Measurements from ENCODE around the gene KCNK10.

KCNK10 gene

DNA sequence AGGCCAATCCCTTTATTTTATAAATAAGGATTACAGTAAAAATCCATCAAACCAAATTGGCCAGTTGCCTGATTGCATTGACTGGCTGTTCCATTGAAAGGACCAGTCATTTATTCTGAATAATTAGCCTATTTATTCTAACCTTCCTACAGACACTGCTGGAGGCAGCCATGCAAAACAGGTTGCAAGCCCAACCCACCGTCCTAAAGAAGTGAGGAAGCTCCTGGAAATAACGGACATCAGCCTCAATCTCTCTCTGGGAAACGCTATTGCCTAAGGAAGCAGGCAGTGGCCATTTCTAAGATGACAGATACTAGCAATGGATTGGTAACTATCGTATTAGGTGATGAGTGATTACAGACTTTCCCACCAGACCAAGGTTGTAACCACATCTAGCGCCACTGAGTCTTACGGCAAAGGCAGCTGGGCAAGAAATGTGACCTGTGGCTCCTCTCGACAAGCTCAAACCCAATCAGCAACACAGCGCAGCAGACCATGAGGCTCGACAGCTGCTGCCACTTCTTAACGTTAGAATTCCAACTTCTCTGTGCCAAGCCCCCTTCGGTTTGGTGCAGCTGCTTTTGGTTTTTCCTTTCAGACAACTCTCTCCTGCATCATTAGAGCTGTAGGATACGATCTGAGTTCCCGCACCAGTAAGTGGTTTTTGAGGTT lies 134.2 kb downstream of the KCNK10 start:
- H3K9me3 ChIP-seq (ENCODE audit: low read length): no peaks in the 10 kb centered on the region
- no peaks in the 10 kb centered on the region for H3K79me2 ChIP-seq (ENCODE audit: insufficient read depth, low read length)
- peak overlapping the region; percentile 14; the same call in 1 of the 2 replicates for H3K4me2 ChIP-seq (ENCODE audit: low read length)
- H3K4me1 ChIP-seq (ENCODE audit: insufficient read depth, low read length, severe bottlenecking): peaks cover 4% of the 10 kb centered on the region
- no peak overlapping the region for H3K4me3 ChIP-seq (ENCODE audit: low read depth, low read length, poor library complexity, severe bottlenecking)
- H3K27ac ChIP-seq (ENCODE audit: low read depth, low read length, poor library complexity, severe bottlenecking): no peak overlapping the region
- H3K9ac ChIP-seq (ENCODE audit: low read length): no peak overlapping the region
- TF ChIP-seq, protein P1, sequence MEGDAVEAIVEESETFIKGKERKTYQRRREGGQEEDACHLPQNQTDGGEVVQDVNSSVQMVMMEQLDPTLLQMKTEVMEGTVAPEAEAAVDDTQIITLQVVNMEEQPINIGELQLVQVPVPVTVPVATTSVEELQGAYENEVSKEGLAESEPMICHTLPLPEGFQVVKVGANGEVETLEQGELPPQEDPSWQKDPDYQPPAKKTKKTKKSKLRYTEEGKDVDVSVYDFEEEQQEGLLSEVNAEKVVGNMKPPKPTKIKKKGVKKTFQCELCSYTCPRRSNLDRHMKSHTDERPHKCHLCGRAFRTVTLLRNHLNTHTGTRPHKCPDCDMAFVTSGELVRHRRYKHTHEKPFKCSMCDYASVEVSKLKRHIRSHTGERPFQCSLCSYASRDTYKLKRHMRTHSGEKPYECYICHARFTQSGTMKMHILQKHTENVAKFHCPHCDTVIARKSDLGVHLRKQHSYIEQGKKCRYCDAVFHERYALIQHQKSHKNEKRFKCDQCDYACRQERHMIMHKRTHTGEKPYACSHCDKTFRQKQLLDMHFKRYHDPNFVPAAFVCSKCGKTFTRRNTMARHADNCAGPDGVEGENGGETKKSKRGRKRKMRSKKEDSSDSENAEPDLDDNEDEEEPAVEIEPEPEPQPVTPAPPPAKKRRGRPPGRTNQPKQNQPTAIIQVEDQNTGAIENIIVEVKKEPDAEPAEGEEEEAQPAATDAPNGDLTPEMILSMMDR (IDR thresholded peaks at IDR 0.05; ENCODE audit: low read length): no peak
- no peak for TF ChIP-seq EZH2 (IDR thresholded peaks at IDR 0.05; ENCODE audit: borderline replicate concordance, low read length)
- no peaks in the 10 kb centered on the region for H3K27me3 ChIP-seq (ENCODE audit: insufficient read depth, low read length)
- H4K20me1 ChIP-seq (ENCODE audit: insufficient read depth, low read length): no peaks in the 10 kb centered on the region
- no peaks in the 10 kb centered on the region for H3K9me2 ChIP-seq (ENCODE audit: low read depth, low read length)
- no peaks in the 10 kb centered on the region for H3F3A ChIP-seq (ENCODE audit: insufficient read depth, low read length)
- no peaks in the 10 kb centered on the region for H3K36me3 ChIP-seq (ENCODE audit: insufficient read depth, low read length)
- no peak overlapping the region for H2AFZ ChIP-seq (ENCODE audit: low read length)

DNA sequence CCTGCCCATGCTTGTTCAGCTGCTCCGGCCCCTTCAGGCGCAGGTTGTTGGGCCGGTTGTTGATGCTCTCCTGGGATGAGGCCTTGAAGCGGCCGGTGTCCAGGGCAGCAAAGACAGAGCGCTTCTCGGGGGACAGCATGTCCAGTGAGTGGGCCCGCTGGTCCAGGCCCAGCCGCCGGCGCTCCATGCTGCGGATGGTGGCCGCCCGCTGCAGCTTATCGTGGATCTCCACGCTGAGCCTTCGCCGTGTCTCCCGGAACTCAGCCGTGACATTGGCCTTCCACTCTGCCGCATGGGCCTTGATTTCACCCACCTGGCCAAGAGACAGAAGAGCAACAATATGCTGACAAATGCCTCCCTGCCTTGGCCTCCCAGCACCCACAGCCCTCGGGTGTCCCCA lies 137.2 kb downstream of the KCNK10 start:
- Histone ChIP-seq H4K20me1 (ENCODE audit: insufficient read depth, low read length) (no peaks in the 10 kb centered on the region), H3F3A (ENCODE audit: insufficient read depth, low read length) (no peaks in the 10 kb centered on the region), H3K36me3 (ENCODE audit: insufficient read depth, low read length) (no peaks in the 10 kb centered on the region), H2AFZ (ENCODE audit: low read length) (no peak overlapping the region), H3K79me2 (ENCODE audit: insufficient read depth, low read length) (no peaks in the 10 kb centered on the region), H3K4me3 (ENCODE audit: low read depth, low read length, poor library complexity, severe bottlenecking) (no peak overlapping the region), H3K27ac (ENCODE audit: low read depth, low read length, poor library complexity, severe bottlenecking) (no peak overlapping the region), H3K4me2 (ENCODE audit: low read length) (no peak overlapping the region), H3K27me3 (ENCODE audit: insufficient read depth, low read length) (no peaks in the 10 kb centered on the region), H3K9me2 (ENCODE audit: low read depth, low read length) (no peaks in the 10 kb centered on the region), H3K9me3 (ENCODE audit: low read length) (no peaks in the 10 kb centered on the region), H3K4me1 (ENCODE audit: insufficient read depth, low read length, severe bottlenecking) (peaks cover 4% of the 10 kb centered on the region), H3K9ac (ENCODE audit: low read length) (no peak overlapping the region)
- TF ChIP-seq, protein P1 (IDR thresholded peaks at IDR 0.05; ENCODE audit: low read length): no peak

GRCh38 chr14:88184956-88185355 lies 138.1 kb downstream of the KCNK10 start:
- Histone ChIP-seq H3K4me1 (ENCODE audit: insufficient read depth, low read length, severe bottlenecking) (peaks cover 4% of the 10 kb centered on the region), H3K9ac (ENCODE audit: low read length) (no peak overlapping the region), H3K36me3 (ENCODE audit: insufficient read depth, low read length) (no peaks in the 10 kb centered on the region), H3K9me2 (ENCODE audit: low read depth, low read length) (no peaks in the 10 kb centered on the region), H3K27me3 (ENCODE audit: insufficient read depth, low read length) (no peaks in the 10 kb centered on the region), H3K27ac (ENCODE audit: low read depth, low read length, poor library complexity, severe bottlenecking) (no peak overlapping the region), H3K79me2 (ENCODE audit: insufficient read depth, low read length) (no peaks in the 10 kb centered on the region), H3F3A (ENCODE audit: insufficient read depth, low read length) (no peaks in the 10 kb centered on the region), H3K9me3 (ENCODE audit: low read length) (no peaks in the 10 kb centered on the region), H3K4me3 (ENCODE audit: low read depth, low read length, poor library complexity, severe bottlenecking) (no peak overlapping the region), H4K20me1 (ENCODE audit: insufficient read depth, low read length) (no peaks in the 10 kb centered on the region), H2AFZ (ENCODE audit: low read length) (no peak overlapping the region), H3K4me2 (ENCODE audit: low read length) (no peak overlapping the region)
- TF ChIP-seq EZH2 (IDR thresholded peaks at IDR 0.05; ENCODE audit: borderline replicate concordance, low read length): no peak
- TF ChIP-seq, protein P1 (IDR thresholded peaks at IDR 0.05; ENCODE audit: low read length): no peak

All from OCI-LY1 (cell line).